CD4-positive, alpha-beta T cell (primary cell): Measurements from ENCODE around the gene IAPP. TPM values are rescaled to one million over a fixed set of nuclear protein-coding genes. Genes with fewer than 3 reads are reported as not detected.

Experiments used
- ATAC-seq: fragments of 200-7000 bp; cut with Tn5 transposase; one replicate; pipeline ENCODE4 v1.10.0; 2022; ENCODE audit warnings: mild to moderate bottlenecking; ENCODE audit not compliant: poor library complexity
- CTCF ChIA-PET: fragments of 350-600 bp; sonication (Branson Sonifier 250); formaldehyde crosslinking; loops from one replicate; lab custom pipeline; 2021; ENCODE audit warnings: antibody characterized with exemption, inconsistent platforms; lab: Charles Lee
- POLR2A ChIA-PET: fragments of 350-600 bp; sonication (Branson Sonifier 250); formaldehyde crosslinking; loops from one replicate; lab custom pipeline; 2021; ENCODE audit warnings: antibody characterized with exemption, inconsistent platforms; lab: Charles Lee
- DNase-seq, 14 experiments: peaks; one replicate each; pipeline ENCODE4 v3.0.0-alpha.2; 2013 to 2020; ENCODE audit warnings: mixed read lengths in 2 of 14
- H3K27ac ChIP-seq, 2 donors: one replicate each; pipeline versions ENCODE4 v1.5.1 to v1.7.0; 2013; ENCODE audit warnings: low read length in 2 of 2, low read depth in 1 of 2, mild to moderate bottlenecking in 1 of 2
- H3K27me3 ChIP-seq, 2 experiments: 1 replicate in 1 of 2; 2 replicates in 1 of 2; pipeline versions ENCODE4 v1.6.1 to v1.7.0; 2013; ENCODE audit warnings: low read length in 2 of 2, control low read depth in 1 of 2, mild to moderate bottlenecking in 1 of 2, moderate library complexity in 1 of 2; ENCODE audit not compliant: insufficient read depth in 2 of 2, control insufficient read depth in 1 of 2
- H3K36me3 ChIP-seq: one replicate; pipeline ENCODE4 v1.6.1; 2013; ENCODE audit warnings: low read length, control low read depth; ENCODE audit not compliant: insufficient read depth
- H3K4me1 ChIP-seq: one replicate; pipeline ENCODE4 v1.6.1; 2013; ENCODE audit warnings: low read length, control low read depth; ENCODE audit not compliant: insufficient read depth
- H3K4me3 ChIP-seq: one replicate; pipeline ENCODE4 v1.5.1; 2013; ENCODE audit warnings: mild to moderate bottlenecking, low read length, moderate library complexity
- H3K9me3 ChIP-seq, 2 experiments: 1 replicate in 1 of 2; 2 replicates in 1 of 2; pipeline versions ENCODE4 v1.6.1 to v1.7.0; 2013; ENCODE audit warnings: low read length in 2 of 2, mild to moderate bottlenecking in 2 of 2, control low read depth in 1 of 2, moderate library complexity in 1 of 2; ENCODE audit not compliant: control insufficient read depth in 1 of 2, insufficient read depth in 1 of 2
- H3K27ac Mint-ChIP-seq: one replicate; pipeline ENCODE4 v1.8.0; 2020; ENCODE audit warnings: mixed read lengths
- H3K27me3 Mint-ChIP-seq: one replicate; pipeline ENCODE4 v1.8.0; 2021; ENCODE audit warnings: mixed read lengths
- H3K36me3 Mint-ChIP-seq: one replicate; pipeline ENCODE4 v1.8.0; 2021; ENCODE audit warnings: low read depth, mixed read lengths
- H3K4me1 Mint-ChIP-seq: one replicate; pipeline ENCODE4 v1.8.0; 2021; ENCODE audit warnings: low read depth, mixed read lengths
- H3K4me3 Mint-ChIP-seq: one replicate; pipeline ENCODE4 v1.8.0; 2020; ENCODE audit warnings: mild to moderate bottlenecking, mixed read lengths
- H3K9me3 Mint-ChIP-seq: one replicate; pipeline ENCODE4 v1.8.0; 2020; ENCODE audit warnings: mixed read lengths
- intact Hi-C, 2 experiments: fragments of 100-400 bp; cut with DNase I in 1 of 2; cut with micrococcal nuclease in 1 of 2; formaldehyde crosslinking; loops; one replicate each; pipeline versions ENCODE4 v1.15.1 to v1.9.0; 2023 to 2025; cut with DNase I, micrococcal nuclease
- total RNA-seq, 174 experiments: library from RNA in 2 of 174; stranded (reverse) in 2 of 174; gene quantifications; one replicate each; pipeline ENCODE4 v1.2.3 and lab custom pipeline; 2021 to 2026
- TF ChIP-seq, protein P1 (sequence below): fragments of 200-600 bp; IDR thresholded peaks from one replicate; pipeline ENCODE4 v1.8.0; 2022; ENCODE audit warnings: antibody characterized with exemption, mild to moderate bottlenecking

Gene IAPP
- total RNA-seq, 2 experiments from 2014 or later: not detected

- ChIA-PET CTCF (no interaction called here), POLR2A (no interaction called here)
- DNase-seq (no peak), ATAC-seq (no peak)
- no peak overlapping the region for H3K27ac Mint-ChIP-seq
- no peak overlapping the region for H3K4me3 Mint-ChIP-seq
- peaks cover 5% of the 10 kb centered on the region for H3K27me3 Mint-ChIP-seq
- H3K4me3 ChIP-seq: no peak overlapping the region
- intact Hi-C loops: no loop called here
- H3K36me3 ChIP-seq: no peaks in the 10 kb centered on the region
- TF ChIP-seq, protein P1, sequence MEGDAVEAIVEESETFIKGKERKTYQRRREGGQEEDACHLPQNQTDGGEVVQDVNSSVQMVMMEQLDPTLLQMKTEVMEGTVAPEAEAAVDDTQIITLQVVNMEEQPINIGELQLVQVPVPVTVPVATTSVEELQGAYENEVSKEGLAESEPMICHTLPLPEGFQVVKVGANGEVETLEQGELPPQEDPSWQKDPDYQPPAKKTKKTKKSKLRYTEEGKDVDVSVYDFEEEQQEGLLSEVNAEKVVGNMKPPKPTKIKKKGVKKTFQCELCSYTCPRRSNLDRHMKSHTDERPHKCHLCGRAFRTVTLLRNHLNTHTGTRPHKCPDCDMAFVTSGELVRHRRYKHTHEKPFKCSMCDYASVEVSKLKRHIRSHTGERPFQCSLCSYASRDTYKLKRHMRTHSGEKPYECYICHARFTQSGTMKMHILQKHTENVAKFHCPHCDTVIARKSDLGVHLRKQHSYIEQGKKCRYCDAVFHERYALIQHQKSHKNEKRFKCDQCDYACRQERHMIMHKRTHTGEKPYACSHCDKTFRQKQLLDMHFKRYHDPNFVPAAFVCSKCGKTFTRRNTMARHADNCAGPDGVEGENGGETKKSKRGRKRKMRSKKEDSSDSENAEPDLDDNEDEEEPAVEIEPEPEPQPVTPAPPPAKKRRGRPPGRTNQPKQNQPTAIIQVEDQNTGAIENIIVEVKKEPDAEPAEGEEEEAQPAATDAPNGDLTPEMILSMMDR: no peak
- H3K27me3 ChIP-seq: no peaks in the 10 kb centered on the region
- no peaks in the 10 kb centered on the region for H3K36me3 Mint-ChIP-seq
- no peaks in the 10 kb centered on the region for H3K9me3 ChIP-seq
- no peaks in the 10 kb centered on the region for H3K4me1 ChIP-seq
- no peaks in the 10 kb centered on the region for H3K4me1 Mint-ChIP-seq
- no peak overlapping the region for H3K27ac ChIP-seq
- H3K9me3 Mint-ChIP-seq: no peaks in the 10 kb centered on the region
Measured at GRCh38 chr12:21428241-21428640, 55.5 kb downstream of the IAPP start.

Other genes with a start within 250 kb of the IAPP start
- not detected for gene SLCO1B1, start 241.7 kb upstream of the IAPP start, total RNA-seq
- gene SLCO1A2, start 38.0 kb upstream of the IAPP start, total RNA-seq: not detected
- 10 to 100 TPM; 38.4 to 43.5 TPM for gene PYROXD1, start 64.8 kb downstream of the IAPP start, total RNA-seq
- 10 to 100 TPM; 11.1 to 16.0 TPM for gene RECQL, start 128.7 kb downstream of the IAPP start, total RNA-seq
- 10 to 100 TPM; 41.5 to 46.3 TPM for gene GOLT1B, start 128.9 kb downstream of the IAPP start, total RNA-seq
- gene SPX, start 153.4 kb downstream of the IAPP start, total RNA-seq: not detected
- gene GYS2, start 231.9 kb downstream of the IAPP start, total RNA-seq: under 1 TPM in 1 of 2 experiments, not detected in 1; 0.22 TPM